Measurements from ENCODE around the gene N4BP2L1.
"Not testable (repeated sequence)": the region's sequence is repeated elsewhere in the genome, so short reads cannot be mapped to it uniquely, and the experiment has no call there.

N4BP2L1 gene

DNA sequence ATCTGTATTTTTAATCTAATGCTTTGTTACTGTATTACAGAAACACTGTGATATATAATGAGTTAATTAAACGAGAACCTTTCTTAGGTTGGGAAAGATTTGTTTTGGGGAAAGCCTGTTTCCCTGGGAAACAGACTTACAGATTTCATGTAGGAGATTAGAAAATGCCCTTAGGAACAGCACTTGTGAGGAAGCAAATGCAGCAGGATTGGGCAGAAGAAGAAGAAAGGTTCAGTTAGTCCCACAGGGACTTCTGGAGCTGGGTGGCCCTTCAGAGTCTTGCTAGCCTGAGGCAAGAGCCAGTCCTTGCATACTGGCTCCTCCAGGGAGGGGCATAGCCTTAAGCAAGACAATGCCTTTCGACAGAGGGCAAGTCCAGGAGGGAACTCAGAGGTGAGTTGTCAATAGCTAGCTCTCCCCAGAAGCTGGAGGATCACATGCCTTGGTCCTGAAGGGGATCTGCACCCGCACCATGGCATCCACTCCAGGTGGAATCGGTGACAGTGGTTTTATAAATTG, 36.8 kb downstream of the N4BP2L1 start:
- no peak overlapping the region for H3K4me3 ChIP-seq (ENCODE audit: low read depth, low read length)

DNA sequence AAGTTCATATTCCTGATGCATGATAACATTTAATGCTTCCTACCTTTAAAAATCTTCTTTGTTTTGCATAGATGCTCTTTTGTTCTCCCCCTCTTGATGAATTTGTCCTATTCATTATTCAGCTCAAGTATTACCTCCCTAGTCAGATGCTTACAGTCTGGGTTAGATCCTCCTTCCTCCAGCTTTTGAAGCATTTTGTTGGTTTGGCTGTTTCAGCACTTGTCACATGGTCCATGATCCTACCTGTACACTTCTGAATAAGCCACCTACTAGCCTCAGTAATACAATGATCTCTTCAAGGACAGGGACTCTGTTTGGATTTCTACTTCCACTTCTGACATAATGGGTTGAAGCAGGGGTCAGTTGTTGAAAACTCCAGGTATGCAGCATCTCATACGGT, 37.4 kb downstream of the N4BP2L1 start:
- no peak overlapping the region for H3K4me3 ChIP-seq (ENCODE audit: low read depth, low read length)

DNA sequence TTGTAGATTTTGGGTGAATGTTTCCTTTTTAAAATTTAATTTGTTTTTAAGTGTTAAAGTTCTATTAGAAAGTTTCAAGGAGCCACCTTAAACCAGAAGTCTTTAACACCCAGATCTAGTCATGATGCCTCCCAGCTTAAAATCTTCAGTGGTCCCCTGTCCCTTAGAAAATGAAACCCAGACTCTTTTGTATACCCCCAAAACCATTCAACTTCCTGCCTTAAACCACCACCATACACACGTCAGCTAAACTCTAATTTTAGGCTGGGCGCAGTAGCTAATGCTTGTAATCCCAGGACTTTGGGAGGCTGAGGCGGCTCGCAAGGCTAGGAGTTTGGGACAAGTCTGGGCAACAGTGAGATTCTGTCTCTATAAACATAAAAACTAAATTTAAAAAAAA, 37.9 kb downstream of the N4BP2L1 start:
- no peak overlapping the region for H3K4me3 ChIP-seq (ENCODE audit: low read depth, low read length)

DNA sequence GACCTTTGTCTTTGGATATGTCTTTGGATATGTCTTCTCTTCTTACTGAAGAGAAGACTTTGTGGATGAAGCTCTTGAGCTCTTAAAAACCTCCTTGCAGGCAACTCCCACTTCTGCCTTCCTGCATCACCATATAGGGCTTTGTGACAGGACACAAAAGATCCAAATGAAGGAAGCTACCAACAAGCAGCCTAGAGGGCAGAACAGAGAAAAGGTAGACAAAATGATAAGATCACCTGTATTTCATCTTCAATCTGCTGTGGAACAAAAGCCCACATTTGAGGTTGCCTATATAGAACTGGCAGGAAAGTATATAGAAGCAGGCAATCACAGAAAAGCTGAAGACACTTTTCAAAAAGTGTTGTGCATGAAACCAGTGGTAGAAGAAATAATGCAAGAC, 42.5 kb downstream of the N4BP2L1 start:
- no peak overlapping the region for H3K4me3 ChIP-seq (ENCODE audit: low read depth, low read length)

DNA sequence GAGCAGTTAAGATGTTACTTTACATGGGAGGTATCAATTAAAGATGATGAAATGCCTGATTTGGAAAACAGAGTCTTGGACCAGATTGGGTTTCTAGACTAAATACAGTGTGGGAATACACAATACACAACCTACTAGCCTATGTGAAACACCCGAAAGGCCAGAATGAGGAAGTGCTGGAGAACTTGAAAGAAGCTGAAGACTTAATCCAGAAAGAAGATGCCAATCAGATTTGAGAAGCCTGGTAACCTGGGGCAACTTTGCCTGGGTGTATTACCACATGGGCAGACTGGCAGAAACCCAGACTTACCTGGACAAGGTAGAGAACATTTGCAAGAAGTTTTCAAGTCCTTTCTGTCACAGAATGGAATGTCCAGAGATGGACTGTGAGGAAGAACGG, 43.2 kb downstream of the N4BP2L1 start:
- no peak overlapping the region for H3K4me3 ChIP-seq (ENCODE audit: low read depth, low read length)

DNA sequence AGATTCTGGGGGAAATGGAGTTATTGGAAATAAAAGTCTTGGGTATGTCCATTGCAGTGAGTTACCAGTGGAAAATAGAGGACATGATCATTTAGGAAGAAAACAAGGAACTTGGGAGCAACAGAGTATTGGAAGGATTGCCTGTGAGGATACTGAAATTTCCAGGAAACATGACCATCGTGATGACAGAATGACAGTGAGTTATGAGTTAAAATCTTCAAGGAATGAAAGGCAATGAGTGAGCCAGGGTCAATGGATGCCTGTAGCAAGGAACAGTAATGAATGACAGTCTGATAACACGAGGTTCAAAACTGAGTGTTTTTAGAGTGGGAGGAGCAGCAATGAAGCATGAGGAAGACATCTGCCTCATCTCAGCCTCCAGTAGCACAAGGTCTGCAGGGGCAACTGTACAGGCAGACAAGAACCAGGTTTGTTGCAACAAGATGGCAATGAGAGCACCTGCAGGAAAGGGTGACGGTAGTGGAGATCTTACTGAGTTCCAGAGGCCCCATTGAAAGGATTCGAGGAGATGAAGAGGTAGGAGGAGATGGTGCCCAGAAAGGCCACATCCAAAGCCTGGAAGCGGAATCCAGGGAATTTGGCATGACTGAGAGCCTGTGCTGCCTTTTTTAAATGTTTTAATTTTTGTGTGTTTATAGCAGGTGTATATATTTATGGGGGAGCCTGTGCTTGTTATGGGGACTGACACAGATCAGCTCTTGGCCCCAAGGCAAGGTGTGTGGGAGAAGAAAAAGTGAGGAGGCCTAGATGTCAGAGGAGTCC, 43.9 kb downstream of the N4BP2L1 start:
- H3K4me3 ChIP-seq (ENCODE audit: low read depth, low read length) = no peak overlapping the region

DNA sequence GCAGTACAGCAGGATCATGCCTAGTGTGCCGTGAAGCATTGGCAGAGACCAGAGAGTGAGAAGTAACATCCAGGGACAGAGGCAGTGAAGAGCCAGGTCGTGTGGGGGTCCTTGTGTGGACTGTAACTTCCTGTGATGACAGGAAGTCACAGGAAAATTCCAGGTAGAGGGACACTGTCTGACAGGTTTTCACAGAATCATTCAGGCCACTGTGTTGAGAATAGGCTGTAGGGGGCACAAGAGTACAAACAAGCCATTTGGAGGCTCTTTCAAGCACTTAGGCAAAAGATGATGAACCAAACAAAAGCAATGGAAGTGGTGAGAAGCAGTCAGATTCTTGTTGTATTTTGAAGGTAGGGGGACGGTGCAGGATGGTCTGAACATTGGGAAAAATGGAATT, 46.4 kb downstream of the N4BP2L1 start:
- H3K4me3 ChIP-seq (ENCODE audit: low read depth, low read length) = no peak overlapping the region

DNA sequence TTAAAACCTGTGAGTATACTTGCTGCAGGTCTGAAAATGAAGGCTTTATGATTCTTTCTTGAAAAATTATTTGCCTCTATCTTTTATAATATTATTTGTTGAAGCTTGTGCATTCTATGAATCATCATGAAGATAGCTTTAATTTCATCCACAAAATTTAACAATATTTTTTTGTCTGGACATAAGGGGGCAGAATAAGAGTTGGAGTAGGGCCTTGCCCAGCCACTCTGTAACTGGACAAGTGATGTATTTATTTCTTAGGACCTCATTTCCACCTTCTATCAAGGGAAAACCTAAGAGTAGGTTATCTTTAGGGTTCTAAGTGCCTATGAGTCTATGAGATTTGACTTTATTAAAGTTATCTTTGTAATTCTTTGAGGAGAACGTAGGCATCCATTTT, 49.9 kb downstream of the N4BP2L1 start:
- no peak overlapping the region for H3K4me3 ChIP-seq (ENCODE audit: low read depth, low read length)

DNA sequence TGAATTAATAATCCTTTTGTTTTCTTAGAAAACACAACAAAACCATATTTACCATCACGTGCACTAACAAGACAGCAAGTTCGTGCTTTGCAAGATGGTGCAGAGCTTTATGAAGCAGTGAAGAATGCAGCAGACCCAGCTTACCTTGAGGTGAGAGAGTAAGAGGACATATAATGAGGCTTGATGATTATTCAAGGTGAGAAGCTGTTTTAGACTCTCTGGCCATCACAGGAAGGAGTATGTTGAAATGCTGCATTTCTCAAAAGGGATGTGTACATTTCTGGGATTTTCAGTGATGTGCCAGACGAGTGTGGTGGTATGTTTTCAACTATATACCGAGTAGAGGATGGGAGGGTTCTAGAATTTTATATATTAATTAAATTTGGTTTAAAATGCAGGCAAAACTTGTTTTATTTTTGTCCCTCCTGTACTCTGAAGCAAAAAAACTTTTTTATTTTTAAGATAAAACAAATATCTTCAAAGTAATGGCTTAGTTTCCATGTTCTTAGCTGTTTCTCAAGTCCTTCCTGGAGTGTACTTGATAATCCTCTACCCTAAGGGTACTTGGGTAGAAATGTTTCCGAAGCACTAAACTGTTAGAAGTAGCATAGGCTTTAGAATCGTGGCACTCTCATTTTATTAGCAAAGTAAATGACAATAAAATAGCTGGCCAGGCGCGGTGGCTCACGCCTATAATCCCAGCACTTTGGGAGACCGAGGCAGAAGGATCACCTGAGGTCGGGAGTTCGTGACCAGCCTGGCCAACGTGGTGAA, 51.1 kb downstream of the N4BP2L1 start:
- H3K4me3 ChIP-seq (ENCODE audit: low read depth, low read length) = no peak overlapping the region

DNA sequence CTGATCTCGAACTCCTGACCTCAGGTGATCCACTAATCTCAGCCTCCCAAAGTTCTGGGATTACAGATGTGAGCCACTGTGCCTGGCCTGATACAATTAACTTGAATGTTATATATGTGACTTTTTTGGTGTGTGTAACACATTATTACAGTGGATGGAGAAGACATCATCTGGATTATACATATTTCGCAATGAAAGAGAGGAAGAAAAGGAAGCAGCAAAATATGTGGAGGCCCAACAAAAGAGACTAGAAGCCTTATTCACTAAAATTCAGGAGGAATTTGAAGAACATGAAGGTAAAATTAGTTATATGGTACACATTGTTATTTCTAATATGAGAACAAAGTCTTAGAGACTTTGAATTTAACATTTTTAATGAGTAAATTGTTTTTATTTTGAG, 57.1 kb downstream of the N4BP2L1 start:
- no peak overlapping the region for H3K4me3 ChIP-seq (ENCODE audit: low read depth, low read length)

DNA sequence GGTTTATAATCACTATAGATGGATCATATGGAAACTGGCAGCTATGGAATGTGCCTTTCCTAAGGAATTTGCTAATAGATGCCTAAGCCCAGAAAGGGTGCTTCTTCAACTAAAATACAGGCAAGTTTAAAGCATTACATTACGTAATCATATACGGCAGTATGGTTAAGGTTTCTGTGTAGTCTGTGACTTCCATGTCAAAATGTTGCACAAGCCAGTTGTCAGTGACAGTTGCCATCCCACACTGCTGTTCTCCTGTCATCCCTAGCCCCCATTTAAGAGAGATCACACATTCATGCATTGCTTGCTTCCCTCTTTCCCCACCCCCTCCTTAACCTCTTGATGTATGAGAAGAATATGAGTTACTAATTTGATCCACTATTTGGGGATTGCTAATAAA, 65.4 kb downstream of the N4BP2L1 start:
- H3K4me3 ChIP-seq (ENCODE audit: low read depth, low read length) = no peak overlapping the region

DNA sequence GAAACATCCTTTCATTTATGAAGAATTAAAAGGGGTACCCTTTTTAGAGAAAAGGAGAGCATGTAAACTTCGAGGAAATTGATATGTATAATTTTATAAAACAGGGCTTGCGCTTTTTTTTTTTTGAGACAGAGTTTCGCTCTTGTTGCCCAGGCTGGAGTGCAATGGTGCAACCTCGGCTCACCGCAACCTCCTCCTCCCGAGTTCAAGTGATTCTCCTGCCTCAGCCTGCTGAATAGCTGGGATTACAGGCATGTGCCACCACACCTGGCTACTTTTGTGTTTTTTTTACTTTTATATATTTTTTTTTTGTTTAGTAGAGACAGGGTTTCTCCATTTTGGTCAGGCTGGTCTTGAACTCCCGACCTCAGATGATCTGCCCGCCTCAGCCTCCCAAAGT, 72.0 kb downstream of the N4BP2L1 start:
- H3K4me3 ChIP-seq (ENCODE audit: low read depth, low read length) = not testable (repeated sequence)

DNA sequence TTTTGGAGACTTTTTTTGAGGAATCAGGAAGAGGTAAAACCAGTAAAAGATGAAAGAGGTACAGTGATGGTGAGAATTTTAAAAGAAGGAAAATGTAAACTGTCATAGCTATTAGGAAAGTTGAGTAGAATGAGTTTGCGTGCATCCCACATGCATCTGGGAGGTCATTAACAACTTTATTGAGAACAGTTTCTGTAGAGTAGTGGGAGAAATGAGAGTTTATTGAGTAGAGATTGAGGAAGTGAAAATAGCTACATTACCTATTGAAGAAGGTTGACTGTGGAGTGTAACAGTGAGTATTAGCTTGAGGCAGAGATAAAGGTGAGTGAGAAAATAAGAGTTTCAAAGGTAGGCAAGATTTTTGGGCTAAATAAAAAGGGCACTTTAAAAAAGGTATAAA, 73.9 kb downstream of the N4BP2L1 start:
- no peak overlapping the region for H3K4me3 ChIP-seq (ENCODE audit: low read depth, low read length)

DNA sequence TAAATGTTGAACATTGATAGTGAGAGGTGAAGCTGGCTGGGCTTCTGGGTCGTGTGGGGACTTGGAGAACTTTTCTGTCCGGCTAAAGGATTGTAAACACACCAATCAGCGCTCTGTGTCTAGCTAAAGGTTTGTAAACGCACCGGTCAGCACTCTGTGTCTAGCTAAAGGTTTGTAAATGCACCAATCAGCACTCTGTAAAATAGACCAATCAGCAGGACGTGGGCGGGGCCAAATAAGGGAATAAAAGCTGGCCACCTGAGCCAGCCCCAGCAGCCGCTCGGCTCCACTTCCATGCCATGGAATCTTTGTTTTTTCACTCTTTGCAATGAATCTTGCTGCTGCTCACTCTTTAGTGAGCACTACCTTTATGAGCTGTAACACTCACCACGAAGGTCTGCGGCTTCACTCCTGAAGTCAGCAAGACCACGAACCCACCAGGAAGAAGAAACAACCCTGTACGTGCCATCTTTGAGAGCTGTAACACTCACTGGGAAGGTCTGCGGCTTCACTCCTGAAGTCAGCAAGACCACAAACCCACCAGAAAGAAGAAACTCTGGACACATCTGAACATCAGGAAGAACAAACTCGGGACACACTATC, 77.0 kb downstream of the N4BP2L1 start:
- not testable (repeated sequence) for H3K4me3 ChIP-seq (ENCODE audit: low read depth, low read length)

All from iPS-11a (cell line).